GM12875 (cell line): ENCODE data around the gene RERE.
"Not testable (repeated sequence)": the region's sequence is repeated elsewhere in the genome, so short reads cannot be mapped to it uniquely, and the experiment has no call there.

Experiments used
- H3K4me3 ChIP-seq: one replicate; pipeline ENCODE4 v1.5.1; 2011; ENCODE audit warnings: low read depth, low read length, control low read depth
- CTCF ChIP-seq: IDR thresholded peaks from 2 replicates; pipeline ENCODE4 v1.5.1; 2011; ENCODE audit warnings: low read depth, mild to moderate bottlenecking, control low read depth, inconsistent platforms, low read length, moderate library complexity, borderline replicate concordance; ENCODE audit not compliant: insufficient read depth

RERE gene

DNA sequence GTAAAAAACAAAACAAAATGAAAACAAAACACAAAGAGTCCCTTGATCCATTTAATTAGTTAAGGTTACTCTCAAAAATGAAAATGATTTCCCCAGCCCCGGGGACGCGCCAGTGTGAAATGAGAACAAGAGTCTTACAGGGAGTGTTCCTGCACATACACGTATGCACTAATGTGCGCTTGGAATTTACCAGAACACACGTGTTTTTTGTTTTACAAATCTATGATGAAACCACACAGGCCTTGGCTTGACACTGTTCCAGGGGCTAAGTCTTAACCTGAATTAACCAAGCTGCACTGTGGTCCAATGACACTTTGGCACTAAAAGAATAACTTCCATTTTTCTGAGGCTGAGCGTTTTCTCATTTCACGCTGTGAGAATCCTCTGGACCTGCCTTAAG is 435.8 kb downstream of the RERE start:
- no peak for TF ChIP-seq CTCF

GRCh38 chr1:8380310-8380709 is 437.1 kb downstream of the RERE start:
- H3K4me3 ChIP-seq = not testable (repeated sequence)

More for the DNA sequence above, 435.8 kb downstream of the RERE start:
- no peak overlapping the region for H3K4me3 ChIP-seq

- TF ChIP-seq CTCF = peak; percentile 6; the same call in 1 of the 2 replicates
- H3K4me3 ChIP-seq = no peak overlapping the region
These were observed 437.8 kb downstream of the RERE start for GRCh38 chr1:8379513-8380186.

GRCh38 chr1:8378981-8379470 is 438.4 kb downstream of the RERE start:
- TF ChIP-seq CTCF = no peak

GRCh38 chr1:8378178-8378577 is 439.3 kb downstream of the RERE start:
- H3K4me3 ChIP-seq = no peak overlapping the region
- TF ChIP-seq CTCF = no peak

More at GRCh38 chr1:8378981-8379470, 438.4 kb downstream of the RERE start:
- no peak overlapping the region for H3K4me3 ChIP-seq

DNA sequence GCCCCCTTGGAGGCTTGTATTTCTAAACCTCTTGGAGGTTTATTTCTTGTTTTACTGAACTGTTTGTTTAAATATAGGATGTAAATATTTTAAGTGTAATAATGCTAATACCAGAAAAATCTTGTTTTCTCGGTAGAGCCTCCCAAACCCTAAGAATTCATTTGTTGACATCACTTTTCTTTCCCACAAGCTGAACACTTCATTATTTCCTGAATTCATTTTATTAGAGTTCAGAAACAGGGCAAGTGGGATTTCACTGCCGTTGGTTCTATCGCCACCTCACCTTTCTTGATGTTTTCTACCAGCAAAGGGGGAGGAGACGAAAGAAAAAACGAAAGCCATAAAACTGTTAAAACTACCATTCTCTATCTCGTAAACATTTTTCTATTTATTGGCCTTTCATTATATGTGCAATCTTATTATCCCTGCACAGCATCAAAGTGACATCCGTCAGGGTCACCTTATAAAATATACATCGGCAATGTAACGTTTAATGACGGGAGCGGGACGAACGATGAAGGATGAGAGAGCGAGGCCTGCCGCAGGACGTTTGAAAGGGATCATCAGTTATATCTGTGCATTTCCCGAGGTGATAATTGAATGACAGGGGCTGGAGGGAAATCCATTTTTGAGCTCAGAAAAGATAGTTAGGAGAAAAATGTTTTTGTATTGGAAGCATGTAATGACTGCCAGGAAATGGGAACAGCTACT is 440.0 kb downstream of the RERE start:
- no peak overlapping the region for H3K4me3 ChIP-seq
- TF ChIP-seq CTCF = no peak

GRCh38 chr1:8376358-8376840 is 441.0 kb downstream of the RERE start:
- TF ChIP-seq CTCF = no peak
- no peak overlapping the region for H3K4me3 ChIP-seq
